GM12892 (cell line): ENCODE data around the gene RPL32.

ENCODE experiments used
- POLR2A ChIP-seq: IDR thresholded peaks from 2 replicates; pipeline ENCODE4 v1.6.1; 2011; ENCODE audit warnings: low read depth, low read length, control low read depth
- POLR2AphosphoS5 ChIP-seq: IDR thresholded peaks from 2 replicates; pipeline ENCODE4 v1.6.1; 2011; ENCODE audit warnings: low read depth, low read length, control low read depth
- TAF1 ChIP-seq: IDR thresholded peaks from 2 replicates; pipeline ENCODE4 v1.6.1; 2011; ENCODE audit warnings: low read depth, mild to moderate bottlenecking, control low read depth, low read length, borderline replicate concordance

DNA sequence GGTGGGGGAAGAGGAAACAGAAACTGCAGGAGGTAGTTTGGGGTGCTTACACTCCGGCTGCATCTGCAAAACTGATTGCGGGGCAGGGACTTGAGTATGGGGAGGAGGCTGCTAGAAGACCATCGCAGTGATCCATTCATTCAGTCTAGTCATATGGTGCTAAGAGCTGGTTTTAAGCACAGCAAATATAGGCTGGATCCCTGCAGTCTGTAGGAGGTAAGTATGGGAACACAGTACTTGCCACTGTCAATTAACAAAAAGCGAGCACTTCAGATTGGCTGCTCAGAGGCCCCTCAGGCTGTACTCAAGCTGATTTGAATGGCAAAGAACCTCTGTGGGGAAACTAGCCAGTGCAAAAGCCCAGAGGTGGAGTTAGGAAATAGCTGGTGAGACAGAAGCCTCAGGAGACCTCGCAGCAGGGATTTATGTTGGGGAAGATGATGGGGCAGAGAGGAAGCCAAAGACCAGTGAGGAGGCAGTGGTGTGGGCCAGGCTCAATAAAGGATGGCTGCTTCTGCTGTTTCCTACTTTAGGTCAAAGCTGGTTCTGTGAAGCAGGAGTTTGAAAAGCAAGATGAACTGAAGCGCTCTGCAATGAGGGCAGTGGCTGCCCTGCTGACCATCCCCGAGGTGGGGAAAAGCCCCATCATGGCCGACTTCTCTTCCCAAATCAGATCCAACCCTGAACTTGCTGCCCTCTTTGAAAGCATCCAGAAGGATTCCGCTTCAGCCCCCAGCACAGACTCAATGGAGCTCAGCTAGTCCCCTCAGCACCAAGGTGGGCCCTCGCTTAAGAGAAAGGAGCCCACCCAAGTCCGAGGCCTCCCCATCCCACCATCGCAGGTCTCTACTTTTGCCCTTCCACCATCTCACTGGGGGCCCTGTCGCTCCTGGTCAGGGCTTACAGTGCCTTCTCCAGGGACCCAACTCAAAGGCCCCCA, 7.9 kb downstream of the RPL32 start:
- TF ChIP-seq POLR2AphosphoS5: peak; percentile 80
- peak; percentile 67 for TF ChIP-seq POLR2A
- TF ChIP-seq TAF1: no peak
